DND-41 (cell line): ENCODE data around the gene RSF1.

Experiments used
- ATAC-seq: fragments of 200-7000 bp; cut with Tn5 transposase; 3 replicates; pipeline ENCODE4 v1.9.1; 2021; ENCODE audit warnings: low read depth; ENCODE audit not compliant: insufficient read depth
- DNase-seq: peaks from one replicate; pipeline ENCODE4 v3.0.0-alpha.2; 2020
- H2AFZ ChIP-seq: 2 replicates; pipeline ENCODE4 v1.6.0; 2012; ENCODE audit warnings: low read depth, low read length
- H3K27ac ChIP-seq: 2 replicates; pipeline ENCODE4 v1.5.1; 2012; ENCODE audit warnings: low read length, inconsistent platforms
- H3K27me3 ChIP-seq: fragments of 200-600 bp; sonication (generic); 2 replicates; pipeline ENCODE4 v1.6.0; 2012; ENCODE audit warnings: low read length, mild to moderate bottlenecking, inconsistent platforms; ENCODE audit not compliant: insufficient read depth, poor library complexity
- H3K36me3 ChIP-seq: 2 replicates; pipeline ENCODE4 v1.5.1; 2012; ENCODE audit warnings: low read length, inconsistent platforms; ENCODE audit not compliant: insufficient read depth
- H3K4me1 ChIP-seq: 2 replicates; pipeline ENCODE4 v1.5.1; 2012; ENCODE audit warnings: mild to moderate bottlenecking, low read length; ENCODE audit not compliant: insufficient read depth
- H3K4me2 ChIP-seq: 2 replicates; pipeline ENCODE4 v1.6.0; 2012; ENCODE audit warnings: mild to moderate bottlenecking, moderate library complexity, low read length, inconsistent platforms; ENCODE audit not compliant: insufficient read depth
- H3K4me3 ChIP-seq, 2 experiments: fragments of 200-600 bp in 1 of 2; shearing (Covaris generic) in 1 of 2; 2 replicates each; pipeline ENCODE4 v1.5.1; 2012 to 2016; ENCODE audit warnings: inconsistent platforms in 2 of 2, low read length in 2 of 2, mild to moderate bottlenecking in 2 of 2, low read depth in 1 of 2, moderate library complexity in 1 of 2
- H3K79me2 ChIP-seq: 2 replicates; pipeline ENCODE4 v1.6.0; 2012; ENCODE audit warnings: low read length, inconsistent platforms; ENCODE audit not compliant: insufficient read depth
- H3K9ac ChIP-seq: 2 replicates; pipeline ENCODE4 v1.6.0; 2012; ENCODE audit warnings: low read depth, mild to moderate bottlenecking, inconsistent platforms, low read length, moderate library complexity
- H3K9me3 ChIP-seq: 2 replicates; pipeline ENCODE4 v1.5.1; 2012; ENCODE audit warnings: low read length, moderate library complexity, mild to moderate bottlenecking, inconsistent platforms; ENCODE audit not compliant: insufficient read depth, severe bottlenecking
- H4K20me1 ChIP-seq: 2 replicates; pipeline ENCODE4 v1.6.0; 2012; ENCODE audit warnings: low read length; ENCODE audit not compliant: insufficient read depth
- EZH2 ChIP-seq: IDR thresholded peaks from 3 replicates; pipeline ENCODE4 v1.6.1; 2012; ENCODE audit warnings: borderline replicate concordance, low read depth, mild to moderate bottlenecking, moderate library complexity, low read length, inconsistent platforms; ENCODE audit not compliant: severe bottlenecking
- TF ChIP-seq, protein P1 (sequence below): IDR thresholded peaks from 2 replicates; pipeline ENCODE4 v1.5.1; 2012; ENCODE audit warnings: borderline replicate concordance, low read length, moderate library complexity, mild to moderate bottlenecking; ENCODE audit not compliant: poor library complexity, severe bottlenecking; ENCODE audit errors: extremely low read depth

RSF1 gene

DNA sequence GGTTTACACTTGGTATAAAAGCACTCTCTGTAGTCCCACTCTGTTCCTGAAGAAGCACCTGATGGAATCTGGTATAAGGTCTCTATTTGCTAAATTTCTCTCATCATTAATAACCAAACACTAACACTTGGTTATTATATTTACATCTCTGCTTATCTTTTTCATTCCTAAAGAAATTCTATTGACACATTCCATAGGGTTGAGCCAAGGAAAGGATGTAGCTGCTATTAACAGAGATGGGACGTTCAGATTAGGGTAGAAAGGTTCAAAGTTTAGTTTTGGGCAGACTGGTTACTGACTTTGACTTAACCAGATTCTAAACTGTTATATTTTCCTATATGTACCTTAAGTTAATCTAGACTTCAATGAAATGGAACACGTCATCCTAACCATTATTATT lies 91.5 kb downstream of the RSF1 start:
- Histone ChIP-seq H3K27me3 (no peaks in the 10 kb centered on the region), H3K79me2 (no peaks in the 10 kb centered on the region), H3K4me2 (no peak overlapping the region), H3K27ac (no peak overlapping the region), H2AFZ (no peak overlapping the region), H3K4me3 (no peak overlapping the region), H3K9me3 (peaks cover 17% of the 10 kb centered on the region), H3K36me3 (peaks cover 39% of the 10 kb centered on the region), H3K9ac (no peak overlapping the region), H3K4me1 (no peaks in the 10 kb centered on the region), H4K20me1 (no peaks in the 10 kb centered on the region)
- DNase-seq = no peak
- no peak for TF ChIP-seq EZH2
- TF ChIP-seq, protein P1, sequence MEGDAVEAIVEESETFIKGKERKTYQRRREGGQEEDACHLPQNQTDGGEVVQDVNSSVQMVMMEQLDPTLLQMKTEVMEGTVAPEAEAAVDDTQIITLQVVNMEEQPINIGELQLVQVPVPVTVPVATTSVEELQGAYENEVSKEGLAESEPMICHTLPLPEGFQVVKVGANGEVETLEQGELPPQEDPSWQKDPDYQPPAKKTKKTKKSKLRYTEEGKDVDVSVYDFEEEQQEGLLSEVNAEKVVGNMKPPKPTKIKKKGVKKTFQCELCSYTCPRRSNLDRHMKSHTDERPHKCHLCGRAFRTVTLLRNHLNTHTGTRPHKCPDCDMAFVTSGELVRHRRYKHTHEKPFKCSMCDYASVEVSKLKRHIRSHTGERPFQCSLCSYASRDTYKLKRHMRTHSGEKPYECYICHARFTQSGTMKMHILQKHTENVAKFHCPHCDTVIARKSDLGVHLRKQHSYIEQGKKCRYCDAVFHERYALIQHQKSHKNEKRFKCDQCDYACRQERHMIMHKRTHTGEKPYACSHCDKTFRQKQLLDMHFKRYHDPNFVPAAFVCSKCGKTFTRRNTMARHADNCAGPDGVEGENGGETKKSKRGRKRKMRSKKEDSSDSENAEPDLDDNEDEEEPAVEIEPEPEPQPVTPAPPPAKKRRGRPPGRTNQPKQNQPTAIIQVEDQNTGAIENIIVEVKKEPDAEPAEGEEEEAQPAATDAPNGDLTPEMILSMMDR = no peak
- ATAC-seq = no peak

DNA sequence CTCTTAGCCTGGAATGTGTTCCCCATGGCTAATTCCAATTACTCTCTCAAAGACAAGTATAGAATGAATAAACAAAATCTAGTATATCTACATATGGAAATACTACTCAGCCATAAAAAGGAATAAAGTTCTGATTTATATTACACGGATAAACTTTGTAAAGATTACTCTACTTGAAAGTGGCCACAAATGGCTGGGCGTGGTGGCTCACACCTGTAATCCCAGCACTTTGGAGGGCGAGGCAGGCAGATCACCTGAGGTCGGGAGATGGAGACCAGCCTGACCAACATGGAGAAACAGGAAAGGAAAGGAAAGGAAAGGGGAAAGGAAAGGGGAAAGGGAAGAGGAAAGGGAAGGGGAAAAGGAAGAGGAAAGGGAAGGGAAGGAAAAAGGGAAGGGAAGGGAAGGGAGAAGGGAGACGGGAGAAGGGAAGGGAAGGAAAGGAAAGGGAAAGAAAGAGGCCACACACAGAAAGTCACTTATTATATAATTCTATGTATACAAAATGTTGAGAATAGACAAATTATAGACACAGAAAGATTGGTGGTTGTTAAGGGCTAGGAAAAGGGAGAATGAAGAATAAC lies 92.2 kb downstream of the RSF1 start:
- Histone ChIP-seq H3K4me1 (no peaks in the 10 kb centered on the region), H2AFZ (no peak overlapping the region), H3K4me3 (no peak overlapping the region), H3K36me3 (peaks cover 37% of the 10 kb centered on the region), H3K27me3 (no peaks in the 10 kb centered on the region), H3K79me2 (no peaks in the 10 kb centered on the region), H3K4me2 (no peak overlapping the region), H3K9me3 (peaks cover 17% of the 10 kb centered on the region), H4K20me1 (no peaks in the 10 kb centered on the region), H3K27ac (no peak overlapping the region), H3K9ac (no peak overlapping the region)
- DNase-seq (no peak), ATAC-seq (no peak)
- no peak for TF ChIP-seq EZH2
- TF ChIP-seq, protein P1 = no peak

DNA sequence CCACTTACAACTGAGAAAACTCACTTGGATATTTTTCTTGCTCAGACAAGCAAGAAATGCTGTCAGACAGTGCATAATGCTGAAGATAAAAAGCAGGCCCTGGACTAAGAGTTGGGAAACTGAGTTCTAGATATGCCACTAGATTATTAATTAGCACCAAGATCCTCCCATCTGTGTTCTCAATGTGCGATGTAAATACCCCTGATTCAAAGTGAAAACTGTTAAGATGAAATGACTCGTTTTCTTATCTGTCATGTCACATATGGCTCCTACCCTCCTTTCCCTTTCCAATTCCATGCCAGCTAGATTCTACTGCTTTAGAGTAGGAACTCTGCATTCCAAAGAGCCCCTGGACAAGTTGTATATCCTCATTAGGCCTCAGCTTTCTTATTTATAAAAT lies 94.0 kb downstream of the RSF1 start:
- Histone ChIP-seq H3K9ac (no peak overlapping the region), H3K27me3 (no peaks in the 10 kb centered on the region), H4K20me1 (no peaks in the 10 kb centered on the region), H3K4me3 (no peak overlapping the region), H3K4me2 (no peak overlapping the region), H3K4me1 (no peaks in the 10 kb centered on the region), H2AFZ (no peak overlapping the region), H3K36me3 (peaks cover 42% of the 10 kb centered on the region), H3K79me2 (no peaks in the 10 kb centered on the region), H3K27ac (no peak overlapping the region), H3K9me3 (peaks cover 8% of the 10 kb centered on the region)
- ATAC-seq (no peak), DNase-seq (no peak)
- TF ChIP-seq EZH2 = no peak

DNA sequence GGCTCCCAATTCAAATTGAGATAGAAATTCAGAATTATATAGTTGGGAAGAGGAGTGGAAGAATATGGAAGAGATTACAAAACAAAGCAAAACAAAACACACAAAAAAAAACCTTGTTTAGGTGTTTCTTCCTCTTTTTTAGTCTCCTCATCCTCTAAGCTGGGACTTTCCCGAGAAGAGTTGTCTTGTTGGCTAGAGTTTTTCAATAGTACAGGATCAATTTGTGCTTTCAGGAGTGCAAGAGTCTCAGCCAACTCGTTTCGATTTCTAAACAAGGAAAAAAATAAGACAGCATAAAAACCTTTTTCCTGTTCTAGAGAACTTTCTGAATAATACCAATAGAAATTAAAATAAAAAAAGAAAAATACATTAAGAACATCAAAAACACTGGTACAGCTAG lies 95.1 kb downstream of the RSF1 start:
- DNase-seq = no peak
- H3K4me3 ChIP-seq = no peak overlapping the region
- H4K20me1 ChIP-seq = no peaks in the 10 kb centered on the region
- H3K9ac ChIP-seq = no peak overlapping the region
- peaks cover 43% of the 10 kb centered on the region for H3K36me3 ChIP-seq
- H3K9me3 ChIP-seq = no peaks in the 10 kb centered on the region
- H3K79me2 ChIP-seq = no peaks in the 10 kb centered on the region
- H3K27me3 ChIP-seq = no peaks in the 10 kb centered on the region
- TF ChIP-seq EZH2 = no peak
- TF ChIP-seq, protein P1 = no peak
- H3K27ac ChIP-seq = no peak overlapping the region
- no peaks in the 10 kb centered on the region for H3K4me1 ChIP-seq
- H2AFZ ChIP-seq = no peak overlapping the region
- no peak overlapping the region for H3K4me2 ChIP-seq
- no peak for ATAC-seq
